ENCODE data around the gene GFRA4.

GFRA4 gene

GRCh38 chr20:3673221-3674070 lies 10.2 kb upstream of the GFRA4 start:
- no peak for DNase-seq

DNA sequence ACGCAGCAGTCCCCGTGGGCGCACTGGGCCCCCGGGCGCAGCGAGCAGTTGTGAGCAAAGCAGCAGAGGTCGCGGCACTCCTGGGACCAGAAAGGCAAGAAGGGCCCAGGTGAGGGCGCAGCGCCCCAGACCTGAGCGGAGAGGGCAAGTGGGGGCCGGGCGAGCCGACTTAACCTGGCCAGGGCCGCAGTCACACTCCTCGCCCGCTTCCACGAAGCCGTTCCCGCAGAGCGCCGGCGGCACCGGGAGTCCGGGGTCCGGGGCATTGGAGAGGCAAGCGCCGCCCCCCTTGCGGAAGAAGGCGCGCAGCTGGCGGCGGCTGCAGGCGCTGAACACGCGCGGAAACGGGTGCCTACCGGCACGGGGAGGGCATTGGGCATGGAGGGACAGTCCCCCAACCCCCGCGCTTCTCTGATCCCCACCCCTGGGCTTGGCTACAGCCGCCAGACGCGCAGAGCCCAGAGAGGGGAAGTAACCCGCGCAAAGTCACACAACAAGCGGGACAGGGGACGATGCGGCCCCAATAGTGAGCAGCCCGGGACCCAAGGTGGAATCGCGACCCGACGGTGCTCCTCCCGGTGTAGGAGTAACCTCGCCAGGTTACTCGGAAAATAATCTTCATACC lies 9.5 kb upstream of the GFRA4 start:
- peak in 1 of 2 donors; percentile 9 for DNase-seq

- DNase-seq = no peak
These were observed 8.9 kb upstream of the GFRA4 start for GRCh38 chr20:3671986-3672546.

DNA sequence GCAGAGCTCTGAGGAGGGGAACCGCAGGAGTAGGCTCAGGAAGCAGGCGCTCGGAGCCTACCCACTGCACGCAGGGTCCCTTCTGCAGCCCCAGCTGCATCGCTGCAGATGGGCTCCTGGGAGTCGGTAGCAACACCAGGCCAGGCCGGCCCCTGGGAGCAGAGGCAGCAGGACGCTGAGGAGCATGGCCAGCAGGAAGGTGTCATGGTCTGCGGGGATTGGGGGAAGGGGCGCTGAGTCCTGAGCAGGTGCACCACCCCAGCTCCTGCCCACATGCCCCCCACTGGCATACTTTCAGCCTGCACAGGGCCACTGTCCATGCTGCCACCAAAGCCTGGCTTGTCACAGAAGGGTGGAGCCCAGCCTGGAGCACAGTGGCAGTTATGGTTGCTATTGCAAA lies 7.7 kb upstream of the GFRA4 start:
- DNase-seq = no peak

DNA sequence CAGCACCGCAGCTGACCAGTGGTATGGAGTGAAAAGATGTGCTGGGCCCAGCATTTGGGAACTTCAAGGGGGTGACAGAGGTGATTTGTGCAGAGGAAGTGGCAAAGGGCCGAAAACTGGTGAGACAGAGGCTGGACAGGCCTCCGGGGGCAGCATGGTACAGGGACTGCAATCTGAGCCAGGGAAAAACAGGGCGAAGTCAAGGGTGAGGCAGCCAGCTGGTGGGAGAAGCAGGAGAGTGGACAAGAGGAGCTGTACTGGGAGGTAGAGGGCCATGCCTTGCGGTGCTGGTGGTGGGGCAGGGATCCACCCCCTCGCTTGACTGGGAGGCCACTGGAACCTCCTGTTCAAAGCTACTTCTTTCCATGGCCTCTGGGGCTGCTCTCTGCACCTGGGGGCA lies 7.3 kb upstream of the GFRA4 start:
- no peak for DNase-seq

- no peak for DNase-seq
These were observed 6.6 kb upstream of the GFRA4 start for GRCh38 chr20:3669710-3670367.

- DNase-seq = no peak
These were observed 4.3 kb upstream of the GFRA4 start for GRCh38 chr20:3667434-3668037.

DNA sequence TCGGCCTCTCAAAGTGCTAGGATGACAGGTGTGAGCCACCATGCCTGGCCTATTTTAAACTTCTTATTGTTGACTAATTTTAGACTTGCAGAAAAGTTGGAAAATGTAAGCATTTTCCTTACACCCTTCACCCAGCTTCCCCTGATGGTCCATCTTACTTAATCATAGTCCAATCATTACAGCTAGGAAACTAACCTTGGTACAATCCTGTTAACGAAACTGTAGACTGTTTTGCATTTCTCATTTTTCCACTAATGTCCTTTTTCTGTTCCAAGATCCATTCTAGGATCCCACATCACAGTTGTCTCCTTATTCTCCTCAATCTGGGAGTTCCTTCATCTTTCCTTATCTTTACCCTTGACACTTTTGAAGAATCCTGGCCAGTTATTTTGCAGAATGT lies 659 bp upstream of the GFRA4 start:
- DNase-seq = no peak

GRCh38 chr20:3661814-3662665 lies 1.2 kb downstream of the GFRA4 start:
- no peak for DNase-seq

GRCh38 chr20:3661060-3661813 lies 2.0 kb downstream of the GFRA4 start:
- no peak for DNase-seq

DNA sequence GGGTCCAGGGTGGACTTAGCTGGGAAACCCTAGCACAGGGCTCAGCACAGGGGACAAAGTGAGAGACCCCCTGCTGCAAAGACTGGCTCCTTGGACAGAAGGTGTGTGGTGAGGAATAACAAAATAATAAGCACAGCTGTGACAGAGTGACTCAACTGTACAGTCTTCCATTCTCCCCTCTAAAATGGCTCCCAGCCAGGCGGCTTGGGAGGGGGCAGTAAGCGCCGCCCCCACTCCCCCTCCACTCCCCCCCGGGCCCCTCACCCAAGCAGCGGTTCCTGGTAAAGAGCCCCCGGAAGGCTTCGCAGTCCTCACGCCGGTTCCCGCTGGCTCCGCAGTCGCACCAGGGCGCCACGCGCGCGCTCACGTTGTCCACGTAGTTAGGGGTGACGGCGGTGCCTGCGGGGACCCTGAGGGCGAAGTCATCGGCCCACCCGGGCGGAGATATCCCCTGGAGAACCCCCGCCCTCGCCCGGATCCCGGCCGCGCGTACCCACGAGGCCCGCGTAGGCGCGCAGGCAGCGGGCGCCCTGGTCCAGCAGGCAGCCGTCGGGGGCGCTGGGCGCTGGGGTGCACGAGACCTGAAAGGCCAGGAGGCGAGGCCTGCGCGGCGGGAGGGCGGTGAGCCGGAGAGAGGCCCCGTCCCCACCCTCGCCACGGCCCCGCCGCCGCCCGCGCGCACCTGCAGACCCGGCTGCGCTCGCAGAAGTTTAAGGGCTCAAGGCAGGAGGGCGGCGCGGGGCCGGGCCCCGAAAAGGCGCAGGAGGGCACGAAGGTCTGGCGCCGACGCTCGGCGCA lies 2.7 kb downstream of the GFRA4 start:
- peak in 1 of 2 donors; percentile 22 for DNase-seq

- no peak for DNase-seq
These were observed 3.5 kb downstream of the GFRA4 start for GRCh38 chr20:3659492-3660261.

- DNase-seq = peak; percentile 16 to 29
These were observed 4.3 kb downstream of the GFRA4 start for GRCh38 chr20:3658716-3659491.

DNA sequence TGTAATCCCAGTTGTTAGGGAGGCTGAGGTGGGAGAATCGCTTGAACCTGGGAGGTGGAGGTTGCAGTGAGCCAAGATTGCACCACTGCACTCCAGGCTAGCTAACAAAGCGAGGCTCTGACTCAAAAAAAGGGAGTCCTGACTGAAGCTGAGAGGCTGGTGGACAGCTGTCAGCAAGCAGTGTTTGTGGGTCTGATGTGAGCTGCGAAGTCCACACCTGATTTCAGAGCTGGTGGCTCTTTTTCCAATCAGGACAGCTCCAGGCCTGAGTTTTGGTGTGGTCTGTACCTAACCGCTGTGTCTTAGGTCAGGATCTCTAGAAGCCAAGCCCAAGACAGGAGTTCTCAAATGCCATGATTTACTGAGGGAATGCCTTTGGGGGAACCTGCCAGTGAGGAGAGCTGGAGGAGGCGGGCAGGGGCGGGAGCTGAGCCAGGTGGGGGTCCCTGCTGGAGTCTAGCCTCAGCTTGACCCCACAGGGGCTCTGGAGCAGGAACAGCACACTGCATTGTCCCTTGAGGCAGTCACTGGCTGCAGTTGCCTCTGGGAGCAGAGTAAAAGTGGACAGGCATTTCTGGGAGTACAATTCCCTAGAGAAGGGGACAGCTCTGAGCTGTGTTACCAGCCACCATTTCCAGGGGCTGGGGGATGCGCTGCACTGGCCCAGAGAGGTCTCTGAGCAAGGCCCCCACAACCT lies 5.0 kb downstream of the GFRA4 start:
- DNase-seq = no peak

GRCh38 chr20:3655131-3655405 lies 8.1 kb downstream of the GFRA4 start:
- DNase-seq = no peak

- DNase-seq = no peak
These were observed 8.7 kb downstream of the GFRA4 start for GRCh38 chr20:3654326-3655130.

DNA sequence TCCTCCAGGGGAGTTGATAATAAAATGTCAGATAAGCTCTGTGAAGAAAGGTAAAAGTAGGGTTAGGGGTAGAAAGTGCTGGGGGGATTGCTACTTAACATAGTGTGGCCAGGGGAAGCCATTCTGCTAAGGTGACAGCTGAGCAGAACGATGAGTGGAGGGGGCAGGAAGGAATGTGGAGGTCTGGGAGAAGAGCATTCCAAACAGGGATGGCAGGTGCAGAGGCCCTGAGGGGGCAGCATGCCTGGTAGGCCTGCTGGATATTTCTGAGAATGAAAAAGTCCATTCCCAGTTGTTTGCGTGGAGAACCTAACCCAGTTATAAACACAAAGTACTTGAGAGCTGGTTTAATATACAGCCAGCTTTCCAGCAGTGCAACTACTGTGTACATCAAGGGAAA lies 9.3 kb downstream of the GFRA4 start:
- DNase-seq = no peak

All from inflammatory macrophage treated with lipopolysaccharide for 1 hour (primary cell).